Measurements from ENCODE around the gene LENG1.

Gene LENG1

DNA sequence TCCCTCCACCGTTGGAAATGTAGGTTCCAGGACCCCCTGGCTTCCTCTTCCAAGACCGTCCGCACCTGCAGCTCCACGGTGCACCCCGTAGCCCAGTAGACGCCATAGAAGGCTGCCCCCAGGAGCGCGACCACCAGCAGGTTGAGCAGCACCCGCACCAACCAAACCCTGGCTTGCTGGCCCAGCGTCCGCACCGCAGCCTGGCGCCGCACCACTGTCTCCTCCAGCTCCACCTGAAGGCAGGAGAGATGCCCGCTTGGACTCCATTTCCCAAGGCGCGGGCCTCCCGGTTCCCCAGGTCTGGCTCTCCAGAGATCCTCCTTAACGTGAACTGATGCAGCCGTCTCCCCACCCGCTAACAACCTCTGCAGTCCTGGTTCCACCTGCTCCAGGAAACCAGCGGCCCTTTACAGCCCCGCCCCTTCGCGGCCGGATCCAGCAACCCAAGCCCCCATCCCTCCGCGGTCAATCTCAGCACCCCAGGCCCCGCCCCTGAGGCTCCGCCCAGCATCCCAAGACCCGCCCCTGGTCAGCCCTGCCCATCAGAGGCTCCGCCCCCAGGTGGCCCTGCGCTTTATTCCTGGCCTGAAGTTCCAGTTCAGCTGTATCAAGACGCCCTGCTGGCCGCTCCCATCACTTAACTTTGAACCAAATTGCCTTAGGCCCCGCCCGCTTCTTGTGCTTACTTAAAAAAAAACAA, 5.0 kb upstream of the LENG1 start:
- peak; percentile 83 for DNase-seq
- peak; percentile 7 for ATAC-seq

DNA sequence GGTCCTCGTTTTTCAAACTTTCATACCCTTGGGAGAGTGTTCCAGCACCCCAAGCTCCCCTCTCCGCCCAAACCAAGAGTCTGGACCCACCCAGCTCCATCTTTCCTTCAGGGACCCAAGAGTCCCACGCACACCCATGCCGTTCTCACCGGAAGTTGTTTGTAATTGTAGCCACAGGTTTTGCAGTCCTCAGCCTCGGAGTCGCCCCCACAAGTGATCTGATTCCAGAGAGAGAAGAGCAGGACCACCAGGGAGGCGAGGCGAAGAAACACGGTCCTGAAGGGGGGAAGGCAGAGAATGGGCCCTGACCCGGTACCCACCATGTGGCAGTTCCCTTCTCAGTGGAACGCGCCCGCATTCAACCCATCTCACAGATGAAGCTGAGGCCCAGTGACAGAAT, 3.4 kb upstream of the LENG1 start:
- ATAC-seq (no peak), DNase-seq (no peak)

DNA sequence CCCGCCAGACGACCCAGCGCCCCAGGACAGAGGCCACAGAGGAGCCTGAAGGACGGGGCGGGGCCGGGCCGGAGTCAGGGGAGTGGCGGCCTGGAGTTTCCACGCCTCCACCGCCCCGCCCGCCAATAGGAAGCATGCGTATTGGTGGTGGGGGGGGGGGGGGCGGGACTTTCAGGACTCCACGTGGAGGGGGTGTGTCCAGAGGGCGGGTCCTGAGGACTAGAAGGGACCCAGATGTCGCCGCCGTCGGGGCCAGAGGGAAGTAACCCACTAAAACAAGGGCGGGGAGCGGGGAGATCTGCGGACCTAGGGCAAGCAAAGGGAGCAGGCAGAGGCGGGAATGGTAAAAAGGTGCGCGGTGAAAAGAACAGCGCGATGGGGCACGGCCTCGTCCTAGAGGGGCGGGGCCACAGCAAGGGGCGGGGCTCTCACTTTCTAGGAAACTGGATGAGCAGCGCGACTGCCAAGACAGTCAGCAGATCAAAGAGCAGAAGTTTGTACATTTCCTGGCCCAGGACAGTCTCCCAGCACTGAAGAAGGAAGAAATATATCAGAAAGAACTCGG, 2.8 kb upstream of the LENG1 start:
- DNase-seq (peak; percentile 84), ATAC-seq (peak; percentile 12)

DNA sequence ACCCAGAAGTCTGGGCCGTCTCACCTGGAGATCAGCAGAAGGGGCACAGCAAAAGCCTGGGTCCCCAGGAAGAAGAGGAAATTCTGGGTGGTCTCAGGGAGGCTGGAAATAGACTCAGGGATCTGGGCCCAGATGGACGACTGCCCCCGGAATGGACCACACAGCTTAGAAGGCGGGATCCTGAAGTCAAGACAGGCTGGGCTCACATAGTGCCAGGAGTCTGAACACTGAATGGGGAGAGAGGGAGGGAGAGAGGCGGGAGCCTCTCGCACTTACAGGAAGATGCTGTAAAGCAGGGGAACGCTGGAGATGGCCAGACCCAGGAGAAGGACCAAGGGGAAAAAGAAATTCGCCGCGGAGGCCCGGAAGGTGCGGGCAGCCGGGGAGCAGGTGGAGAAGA, 1.3 kb upstream of the LENG1 start:
- DNase-seq (no peak), ATAC-seq (no peak)

DNA sequence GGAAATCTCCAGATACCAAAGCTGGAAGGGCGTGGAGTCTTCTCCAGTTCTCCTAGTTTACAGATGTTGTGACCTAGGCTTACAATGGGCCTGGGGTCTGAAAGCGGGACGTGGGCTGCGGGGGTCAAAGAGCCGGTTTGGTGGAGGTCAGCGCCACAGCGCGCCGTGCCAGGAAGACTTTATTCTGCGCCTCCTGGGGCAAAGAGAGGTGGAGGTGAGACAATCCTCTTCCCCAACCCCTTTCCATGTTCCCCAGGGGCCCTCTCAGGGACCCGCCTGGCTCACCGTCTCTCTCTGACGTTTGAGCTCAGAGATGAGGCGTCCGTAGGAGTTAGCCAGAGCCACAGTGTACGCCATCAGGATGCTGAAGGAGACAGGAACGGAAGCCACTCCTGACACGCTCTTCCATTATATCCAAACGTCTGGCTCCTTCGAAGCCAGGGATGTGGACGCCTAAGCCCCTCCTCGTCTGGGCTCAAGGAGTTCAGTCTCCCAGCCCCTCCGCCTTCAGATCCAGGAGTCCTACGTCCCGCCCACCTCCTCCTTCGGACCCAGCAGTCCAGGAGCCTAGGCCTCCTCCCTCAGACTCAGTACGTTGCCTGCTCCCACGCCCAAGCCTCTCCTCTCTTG, 776 bp upstream of the LENG1 start:
- ATAC-seq (no peak), DNase-seq (no peak)

DNA sequence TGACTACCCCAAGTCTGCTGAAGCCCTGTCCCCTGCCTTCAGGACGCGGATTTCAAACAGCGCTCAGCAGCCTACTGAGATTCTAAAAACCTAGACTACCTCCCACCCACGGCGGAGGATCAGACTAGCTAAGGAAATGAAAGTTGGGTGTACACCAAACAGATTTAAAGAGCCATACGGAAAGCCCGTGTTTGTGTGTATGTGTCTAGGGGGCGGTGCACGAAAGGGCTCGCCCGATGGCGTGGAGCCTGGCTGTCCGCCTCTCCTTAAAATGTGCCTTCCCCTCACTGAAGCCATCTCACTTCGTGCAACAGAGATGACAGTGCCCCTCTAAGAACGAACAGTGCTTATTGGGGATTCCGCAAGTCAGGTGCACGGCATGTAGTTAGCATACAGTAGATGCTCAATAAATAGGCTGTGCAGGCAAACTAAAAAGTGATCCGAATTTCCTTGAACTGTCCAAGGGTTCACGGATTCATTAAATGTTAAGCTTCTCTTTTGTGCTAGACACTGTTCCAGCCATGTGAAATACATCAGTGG, 639 bp downstream of the LENG1 start:
- DNase-seq = peak; percentile 43
- no peak for ATAC-seq

DNA sequence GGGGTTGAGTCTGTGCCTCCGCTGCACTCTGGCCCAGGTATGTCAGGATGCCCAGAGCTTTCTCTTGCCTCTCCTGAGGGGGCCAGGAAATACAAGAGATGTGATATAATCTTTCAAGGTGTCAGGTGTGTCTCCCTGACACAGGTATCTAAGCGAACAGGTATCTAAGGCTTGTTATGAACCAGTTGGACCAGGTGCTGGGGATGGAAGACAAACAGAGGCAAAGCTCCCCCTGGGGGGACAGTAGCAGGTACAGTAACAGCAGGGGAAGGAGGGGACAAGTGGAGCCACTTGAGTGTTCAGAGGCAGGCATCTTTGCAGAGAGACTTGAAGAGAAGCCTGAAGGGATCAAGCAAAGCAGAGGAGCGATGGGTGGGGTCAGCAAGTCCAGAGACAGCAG, 2.6 kb downstream of the LENG1 start:
- DNase-seq (no peak), ATAC-seq (no peak)

DNA sequence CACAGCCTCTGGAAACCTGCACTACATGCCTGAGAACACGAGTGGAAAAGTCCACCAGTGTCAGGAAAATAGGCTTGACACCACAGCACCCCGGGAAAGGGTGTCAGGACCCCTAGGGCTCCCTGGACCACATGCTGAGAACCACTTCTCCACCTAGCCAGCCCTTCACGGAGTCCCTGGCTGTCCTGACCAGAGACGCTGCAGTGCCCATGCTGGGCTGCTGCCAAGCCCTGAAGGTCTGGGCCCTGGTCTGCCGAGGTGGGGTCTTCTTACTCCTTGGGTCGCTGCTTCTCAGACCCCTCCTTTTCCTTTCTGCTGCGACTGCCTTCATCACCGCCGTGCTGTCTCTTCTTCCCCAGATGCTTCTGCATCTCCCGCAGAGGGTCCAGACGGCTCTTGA, 3.0 kb downstream of the LENG1 start:
- no peak for DNase-seq
- no peak for ATAC-seq

DNA sequence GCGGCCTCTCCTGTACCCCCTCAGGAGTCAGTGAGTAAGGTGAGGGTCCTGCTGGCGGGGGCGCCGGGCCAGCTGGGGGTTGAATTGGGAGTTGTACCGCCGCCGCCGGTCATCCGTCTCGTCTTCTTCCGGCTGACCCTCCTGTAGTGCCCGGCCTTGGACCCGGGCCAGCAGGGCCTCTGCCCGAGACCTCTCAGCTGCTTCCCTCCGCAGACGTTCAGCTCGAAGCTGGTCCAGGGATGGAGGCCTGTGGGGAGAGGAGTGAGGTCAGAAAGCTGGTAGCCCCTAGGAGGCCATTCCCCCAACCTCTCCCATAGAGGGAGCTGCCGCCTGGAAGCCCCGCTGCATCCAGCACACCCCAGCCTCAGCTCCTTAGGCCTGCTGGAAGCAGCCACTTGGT, 3.8 kb downstream of the LENG1 start:
- no peak for DNase-seq

DNA sequence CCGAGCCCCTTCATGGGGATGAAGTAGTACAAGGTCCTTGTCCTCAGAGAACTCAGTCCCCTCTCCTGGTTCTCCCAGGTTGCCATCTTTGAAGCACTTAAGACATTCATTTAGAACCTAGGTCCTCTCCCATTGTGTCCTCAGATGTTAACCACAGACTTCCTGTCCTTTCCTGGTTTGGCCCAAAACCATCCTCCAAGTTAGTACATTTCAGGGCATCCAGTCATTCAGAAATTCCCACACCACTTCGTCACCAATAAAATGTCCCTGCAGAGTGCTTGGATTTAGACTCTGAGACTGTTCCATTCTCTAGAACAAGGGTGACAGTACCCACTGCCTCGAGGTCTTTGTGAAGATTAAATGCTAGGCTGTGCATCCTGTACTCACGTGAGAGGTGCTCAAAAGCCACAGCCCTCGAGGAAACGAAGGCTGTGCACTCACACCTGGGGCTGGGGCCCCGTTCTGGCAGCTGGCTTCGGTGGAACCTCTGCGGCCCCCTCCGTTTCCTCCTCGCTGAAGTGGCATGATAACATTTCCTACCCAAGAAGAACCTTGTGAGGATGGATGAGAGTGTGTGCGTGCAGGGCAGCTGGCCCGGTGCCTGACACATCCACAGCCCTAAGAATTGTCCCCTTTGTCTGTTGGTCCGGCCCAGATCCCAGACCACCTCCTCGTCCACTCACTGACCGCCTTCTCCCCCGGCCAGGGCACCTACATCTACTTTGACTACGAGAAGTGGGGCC, 4.7 kb downstream of the LENG1 start:
- ATAC-seq (no peak), DNase-seq (no peak)

More for the DNA sequence above, 3.8 kb downstream of the LENG1 start:
- ATAC-seq = no peak

DNA sequence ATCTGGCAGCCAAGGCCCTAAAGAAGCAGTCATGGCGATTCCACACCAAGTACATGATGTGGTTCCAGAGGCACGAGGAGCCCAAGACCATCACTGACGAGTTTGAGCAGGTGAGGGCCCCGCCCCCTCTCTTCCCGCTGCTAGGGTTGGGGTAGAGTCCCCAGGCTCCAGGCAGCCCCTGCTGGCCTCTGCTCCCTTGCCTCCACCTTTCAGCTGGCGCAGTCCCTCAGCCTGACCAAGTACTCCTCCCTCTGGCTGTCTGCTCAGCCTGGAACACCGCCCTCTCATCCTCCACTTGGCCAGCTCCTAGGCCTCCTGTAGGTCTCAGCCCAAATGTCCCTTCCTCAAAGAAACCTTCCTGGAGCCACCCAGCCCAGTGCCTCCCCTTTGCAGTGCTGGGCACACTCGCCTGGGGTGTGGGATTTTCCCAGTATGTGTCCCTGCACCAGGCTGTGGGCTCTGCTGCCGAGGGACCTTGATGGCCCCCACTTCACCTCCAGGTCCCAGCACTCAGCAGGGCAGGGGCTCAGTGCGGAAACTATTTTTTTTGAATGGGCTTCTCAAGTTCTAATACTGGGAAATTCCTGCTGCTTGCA, 5.7 kb downstream of the LENG1 start:
- DNase-seq (no peak), ATAC-seq (no peak)

DNA sequence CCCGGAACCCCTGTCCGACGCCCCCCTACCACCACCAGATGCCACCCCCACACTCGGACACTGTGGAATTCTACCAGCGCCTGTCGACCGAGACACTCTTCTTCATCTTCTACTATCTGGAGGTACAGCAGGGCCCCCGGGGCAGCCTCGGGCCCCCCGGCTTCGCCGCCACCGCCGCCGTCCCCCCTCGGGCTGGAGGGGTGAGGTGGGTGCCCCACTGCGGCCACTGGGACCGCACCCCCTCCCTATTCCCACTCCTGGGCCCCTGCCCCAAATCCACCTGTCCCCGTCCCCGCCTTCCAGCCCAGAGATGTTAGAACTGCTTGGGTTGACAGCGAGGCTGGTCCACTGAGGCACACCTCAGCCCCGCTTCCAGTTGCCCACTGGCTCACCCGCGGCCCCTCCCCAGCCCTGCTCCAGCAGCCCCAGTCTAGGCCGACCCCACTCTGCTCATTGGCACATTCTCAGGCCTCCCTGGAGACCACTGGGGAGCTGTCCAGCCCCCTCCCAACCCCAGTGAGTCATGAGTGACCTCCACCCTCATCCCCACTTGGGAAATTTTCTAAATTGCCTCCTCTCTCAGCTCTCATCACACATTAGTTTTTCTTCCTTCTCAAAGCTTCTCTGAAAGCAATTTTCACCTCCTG, 6.5 kb downstream of the LENG1 start:
- DNase-seq (no peak), ATAC-seq (no peak)

DNA sequence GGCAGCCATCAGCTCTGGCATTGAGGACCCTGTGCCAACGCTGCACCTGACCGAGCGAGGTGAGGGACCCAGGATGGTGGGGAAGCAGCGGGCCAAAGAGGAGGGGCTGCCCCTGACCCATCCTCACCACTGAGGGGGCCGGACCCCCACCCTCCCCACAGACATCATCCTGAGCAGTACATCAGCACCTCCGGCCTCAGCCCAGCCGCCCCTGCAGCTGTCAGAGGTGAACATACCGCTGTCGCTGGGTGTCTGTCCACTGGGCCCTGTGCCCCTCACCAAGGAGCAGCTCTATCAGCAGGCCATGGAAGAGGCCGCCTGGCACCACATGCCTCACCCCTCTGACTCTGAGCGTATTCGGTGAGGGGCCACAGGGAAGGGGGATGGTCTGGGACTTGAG, 7.3 kb downstream of the LENG1 start:
- ATAC-seq = no peak

DNA sequence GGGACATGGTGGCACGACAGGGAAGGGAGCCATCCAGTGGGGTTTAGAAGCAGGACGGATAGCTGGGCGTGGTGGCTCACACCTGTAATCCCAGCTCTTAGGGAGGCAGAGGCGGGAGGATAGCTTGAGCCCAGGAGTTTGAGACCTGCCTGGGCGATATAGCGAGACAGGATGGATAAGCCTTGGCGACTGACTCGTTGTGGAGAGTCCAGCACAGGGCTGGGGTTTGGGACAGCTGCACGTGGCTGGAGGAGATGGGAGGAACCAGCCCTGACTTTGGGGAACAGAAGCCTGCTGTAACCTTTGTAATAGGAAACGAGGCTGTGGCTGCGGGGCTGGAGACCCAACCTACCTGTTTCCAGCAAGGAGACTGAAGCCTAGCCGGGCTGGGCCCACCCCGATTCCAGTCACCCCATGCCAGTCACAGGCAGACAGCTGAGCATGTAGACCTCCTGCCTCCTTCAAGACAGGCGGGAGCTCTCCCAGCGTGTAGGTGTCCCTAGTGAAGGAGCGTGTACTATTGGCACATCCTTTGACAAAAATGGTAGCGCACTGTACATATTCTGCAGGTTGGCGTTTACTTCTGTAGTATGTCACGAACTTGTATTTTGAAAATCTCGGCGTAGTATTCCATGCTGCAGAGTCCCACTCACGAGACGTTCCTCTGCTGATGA, 8.0 kb downstream of the LENG1 start:
- no peak for ATAC-seq
- DNase-seq = no peak

More for the DNA sequence above, 7.3 kb downstream of the LENG1 start:
- DNase-seq = no peak

DNA sequence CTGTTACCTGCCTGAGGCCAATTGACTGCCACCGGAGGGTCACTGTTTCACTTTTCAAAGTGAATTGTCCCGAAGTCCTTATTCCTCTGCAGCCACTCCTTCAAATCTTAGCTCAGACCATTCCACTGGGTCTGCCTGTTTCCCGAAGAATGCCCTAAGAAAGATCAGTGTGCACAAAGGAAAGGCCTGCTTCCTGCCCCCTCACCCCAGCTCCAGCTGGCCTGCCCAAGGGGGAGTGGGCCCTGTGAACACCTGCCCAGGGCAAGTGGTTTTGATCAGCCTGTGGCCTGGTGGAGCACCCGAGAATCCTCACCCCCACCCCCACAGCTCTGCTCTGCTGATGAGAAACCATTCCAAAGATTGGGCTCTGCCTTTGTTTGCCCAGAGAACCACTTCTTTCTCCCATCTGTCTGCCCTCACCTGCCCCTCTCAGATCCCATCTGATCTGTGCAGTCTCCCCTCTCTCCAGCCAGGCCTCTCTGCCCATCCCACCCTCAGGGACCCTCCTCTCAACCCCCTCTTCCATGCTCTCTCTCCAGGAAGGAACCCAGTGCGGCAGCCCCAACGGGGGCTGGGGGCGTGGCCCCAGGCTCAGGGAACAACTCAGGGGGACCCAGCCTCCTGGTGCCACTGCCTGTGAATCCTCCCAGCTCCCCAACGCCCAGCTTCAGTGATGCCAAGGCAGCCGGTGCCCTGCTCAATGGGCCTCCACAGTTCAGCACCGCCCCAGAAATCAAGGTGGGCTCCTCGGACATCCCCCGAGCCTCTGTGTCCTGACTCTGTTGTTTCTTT, 10.3 kb downstream of the LENG1 start:
- no peak for ATAC-seq
- no peak for DNase-seq

DNA sequence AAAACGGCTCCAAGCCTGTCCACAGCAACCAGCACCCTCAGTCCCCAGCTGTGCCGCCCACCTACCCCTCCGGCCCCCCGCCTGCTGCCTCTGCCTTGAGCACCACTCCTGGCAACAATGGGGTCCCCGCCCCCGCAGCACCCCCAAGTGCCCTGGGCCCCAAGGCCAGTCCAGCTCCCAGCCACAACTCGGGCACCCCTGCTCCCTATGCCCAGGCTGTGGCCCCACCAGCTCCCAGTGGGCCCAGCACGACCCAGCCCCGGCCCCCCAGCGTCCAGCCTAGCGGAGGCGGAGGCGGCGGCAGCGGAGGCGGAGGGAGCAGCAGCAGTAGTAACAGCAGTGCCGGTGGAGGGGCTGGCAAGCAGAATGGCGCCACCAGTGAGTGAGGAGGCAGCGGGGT, 11.4 kb downstream of the LENG1 start:
- ATAC-seq = no peak
- no peak for DNase-seq

DNA sequence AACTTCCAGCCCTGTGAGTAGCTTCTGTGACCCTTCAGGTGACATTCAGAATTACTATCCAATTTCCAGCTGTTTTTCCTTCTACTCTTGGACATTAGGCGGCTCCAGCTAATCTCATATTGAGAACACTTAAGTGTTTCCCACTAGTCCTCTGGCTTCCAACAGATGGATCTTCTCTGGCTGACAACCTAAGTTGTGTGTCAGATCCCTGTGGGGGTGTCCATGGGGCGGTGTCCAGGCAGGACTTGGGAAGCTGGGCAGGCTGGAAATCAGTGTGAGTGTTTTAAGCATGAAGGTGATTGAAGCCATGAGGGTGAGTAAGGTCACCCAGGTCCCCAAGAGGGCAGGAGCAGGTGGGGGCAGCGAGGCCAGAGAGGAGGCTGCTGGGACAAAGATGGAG, 11.8 kb downstream of the LENG1 start:
- ATAC-seq = no peak

DNA sequence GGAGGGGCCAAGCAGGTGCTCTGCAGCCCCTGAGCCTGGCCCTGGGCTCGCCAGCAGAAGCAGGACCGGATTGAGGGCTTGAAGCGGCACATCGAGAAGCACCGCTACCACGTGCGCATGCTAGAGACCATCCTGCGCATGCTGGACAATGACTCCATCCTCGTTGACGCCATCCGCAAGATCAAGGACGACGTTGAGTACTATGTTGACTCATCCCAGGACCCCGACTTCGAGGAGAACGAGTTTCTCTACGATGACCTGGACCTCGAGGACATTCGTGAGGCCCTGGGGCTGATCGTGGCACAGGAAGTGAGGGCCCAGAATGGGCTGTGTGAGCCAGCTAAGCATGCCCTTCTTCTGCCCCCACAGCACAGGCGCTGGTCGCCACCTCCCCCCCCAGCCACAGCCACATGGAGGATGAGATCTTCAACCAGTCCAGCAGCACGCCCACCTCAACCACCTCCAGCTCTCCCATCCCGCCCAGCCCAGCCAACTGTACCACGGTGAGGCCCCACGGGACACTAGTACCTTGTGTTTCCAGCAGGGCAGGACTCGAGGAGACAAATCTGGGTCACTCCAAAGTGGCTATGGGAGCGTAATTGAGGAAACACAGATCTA, 13.9 kb downstream of the LENG1 start:
- ATAC-seq (no peak), DNase-seq (no peak)

More for the DNA sequence above, 11.8 kb downstream of the LENG1 start:
- no peak for DNase-seq

DNA sequence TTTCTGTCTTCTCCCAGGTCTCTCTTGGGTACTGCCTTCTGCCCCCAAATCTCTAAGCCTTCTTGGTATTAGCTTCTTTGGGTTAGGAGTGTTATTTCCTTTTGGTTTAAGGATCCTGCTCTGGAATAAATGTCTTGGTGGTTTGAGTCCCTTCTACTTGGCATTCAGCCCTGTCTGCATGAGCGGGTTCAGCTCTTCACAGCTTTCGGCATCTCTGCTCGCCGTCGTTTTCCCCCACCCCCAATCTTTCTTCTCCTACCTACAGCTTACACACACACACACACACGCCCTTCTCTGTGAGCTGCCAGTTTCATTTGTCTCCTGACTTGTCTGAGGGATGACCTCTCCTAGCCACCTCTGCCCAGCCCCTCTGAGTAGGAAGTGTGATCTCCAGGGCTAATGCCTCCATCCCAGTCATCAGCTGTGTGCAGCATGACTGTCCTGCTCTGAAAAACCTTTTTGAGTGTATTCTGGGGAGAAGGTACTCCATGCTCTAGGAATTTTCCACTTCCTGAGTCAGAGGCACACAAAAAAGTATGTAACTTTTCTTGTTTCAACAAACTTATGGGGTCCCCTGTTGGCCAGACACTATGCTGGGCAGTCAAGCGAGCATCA, 17.2 kb downstream of the LENG1 start:
- ATAC-seq = no peak
- no peak for DNase-seq

DNA sequence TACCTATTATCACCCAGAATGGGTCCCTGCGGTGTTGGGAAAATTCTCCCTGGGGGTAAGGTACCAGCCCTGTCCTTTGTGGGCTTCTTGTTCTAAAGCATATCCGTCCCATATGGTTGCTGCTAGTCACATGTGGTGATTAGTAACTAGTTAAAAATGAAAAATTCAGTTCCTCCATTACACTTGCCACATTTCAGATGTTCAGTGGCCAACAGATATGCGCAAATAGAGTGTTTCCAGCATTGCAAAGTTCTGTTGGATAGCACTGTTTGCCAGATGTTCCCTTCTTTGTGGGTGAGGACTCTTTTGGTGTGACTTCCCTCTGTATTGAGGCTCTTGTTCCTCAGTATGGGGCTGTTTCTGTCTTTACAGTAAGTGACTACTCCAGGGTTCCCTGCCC, 18.2 kb downstream of the LENG1 start:
- no peak for ATAC-seq
- no peak for DNase-seq
